GM18502 (cell line): ENCODE results near the gene FKBP10.
"Not testable (repeated sequence)": the region's sequence is repeated elsewhere in the genome, so short reads cannot be mapped to it uniquely, and the experiment has no call there.

Experiments
- ATAC-seq: cut with Tn5 transposase; IDR thresholded peaks from one replicate; pipeline ENCODE4 v1.9.1; 2021; ENCODE audit warnings: mild to moderate bottlenecking; ENCODE audit not compliant: unreplicated experiment, poor library complexity

Gene FKBP10

DNA sequence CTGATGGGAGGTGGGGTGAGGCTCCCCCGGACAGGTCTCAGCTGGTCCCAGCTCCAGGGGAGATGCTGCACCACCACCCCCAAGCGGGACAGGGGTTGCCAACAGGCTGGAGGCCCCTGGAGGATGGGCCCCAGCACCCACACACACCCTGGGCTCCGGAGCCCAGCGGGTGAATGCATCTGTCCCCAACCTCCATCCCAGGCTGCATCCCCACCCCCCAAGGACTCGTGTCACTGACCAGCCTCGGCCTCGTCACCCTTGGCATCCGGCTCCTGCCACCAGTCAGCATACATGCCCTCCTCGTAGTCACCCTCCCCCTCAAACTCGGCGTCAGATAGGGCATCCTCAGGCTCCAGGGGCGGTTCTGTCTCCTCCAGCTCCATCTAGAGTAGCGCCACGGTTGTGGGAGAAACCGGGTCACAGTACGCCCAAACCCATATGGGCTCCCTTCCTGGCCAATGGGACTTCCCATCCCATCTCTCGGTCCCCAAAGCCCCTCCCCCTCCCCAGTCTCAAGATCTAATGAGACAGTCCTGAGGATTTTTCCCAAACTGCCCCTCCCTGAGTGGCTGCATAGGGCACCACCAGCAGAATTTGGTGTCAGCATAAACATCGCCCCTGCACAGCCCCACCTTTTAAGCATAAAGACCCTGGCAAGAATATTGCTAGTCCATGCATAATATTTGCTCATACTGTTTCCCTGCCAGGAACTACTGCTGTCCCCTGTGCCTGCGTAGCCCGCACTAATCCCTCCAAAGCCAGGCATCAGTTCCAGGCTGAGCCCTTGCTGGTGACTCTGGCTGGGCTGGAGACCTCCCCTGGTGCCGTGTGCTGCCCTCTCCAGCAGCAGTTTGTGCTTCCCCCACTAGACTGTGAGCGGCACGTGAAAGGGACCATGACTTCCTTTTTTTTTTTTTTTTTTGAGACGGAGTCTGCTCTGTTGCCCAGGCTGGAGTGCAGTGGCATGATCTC lies 9.5 kb upstream of the FKBP10 start:
- ATAC-seq, result no peak

DNA sequence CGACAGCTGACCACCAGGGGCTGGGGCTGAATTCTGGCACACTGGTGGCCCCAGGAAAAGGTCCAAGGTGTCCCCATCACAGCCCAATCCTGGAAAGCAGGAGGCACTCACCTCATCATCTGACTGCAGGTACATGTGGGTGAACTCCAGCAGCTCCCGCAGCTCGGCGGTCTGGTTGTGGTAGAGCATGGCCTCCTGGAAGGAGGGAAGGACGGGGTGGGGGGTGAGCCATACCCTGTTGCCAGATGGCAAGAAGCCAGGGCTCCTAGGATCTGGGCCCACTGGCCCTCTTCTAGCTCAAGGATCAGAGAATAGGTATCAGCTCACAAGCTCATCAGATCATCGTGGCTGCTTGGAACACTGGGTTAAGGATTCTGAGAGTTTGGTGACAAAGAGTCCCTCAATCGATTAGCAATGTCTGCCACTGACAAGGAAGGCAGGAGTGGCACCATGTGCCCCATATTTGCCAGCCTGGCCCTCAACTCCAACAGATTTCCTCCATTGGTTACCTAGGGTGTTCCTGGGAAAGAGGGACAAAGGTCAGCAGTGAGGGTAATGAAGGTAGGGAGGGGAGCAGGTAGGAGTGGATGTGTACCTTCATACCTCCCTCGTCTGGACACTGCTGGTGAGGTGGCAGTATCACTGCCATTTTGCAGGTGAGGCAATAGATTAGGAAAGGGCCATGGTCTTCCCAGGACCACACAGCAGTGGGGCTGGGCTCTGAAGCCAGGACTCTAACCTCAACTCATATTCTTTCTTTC lies 5.9 kb upstream of the FKBP10 start:
- ATAC-seq, result no peak

DNA sequence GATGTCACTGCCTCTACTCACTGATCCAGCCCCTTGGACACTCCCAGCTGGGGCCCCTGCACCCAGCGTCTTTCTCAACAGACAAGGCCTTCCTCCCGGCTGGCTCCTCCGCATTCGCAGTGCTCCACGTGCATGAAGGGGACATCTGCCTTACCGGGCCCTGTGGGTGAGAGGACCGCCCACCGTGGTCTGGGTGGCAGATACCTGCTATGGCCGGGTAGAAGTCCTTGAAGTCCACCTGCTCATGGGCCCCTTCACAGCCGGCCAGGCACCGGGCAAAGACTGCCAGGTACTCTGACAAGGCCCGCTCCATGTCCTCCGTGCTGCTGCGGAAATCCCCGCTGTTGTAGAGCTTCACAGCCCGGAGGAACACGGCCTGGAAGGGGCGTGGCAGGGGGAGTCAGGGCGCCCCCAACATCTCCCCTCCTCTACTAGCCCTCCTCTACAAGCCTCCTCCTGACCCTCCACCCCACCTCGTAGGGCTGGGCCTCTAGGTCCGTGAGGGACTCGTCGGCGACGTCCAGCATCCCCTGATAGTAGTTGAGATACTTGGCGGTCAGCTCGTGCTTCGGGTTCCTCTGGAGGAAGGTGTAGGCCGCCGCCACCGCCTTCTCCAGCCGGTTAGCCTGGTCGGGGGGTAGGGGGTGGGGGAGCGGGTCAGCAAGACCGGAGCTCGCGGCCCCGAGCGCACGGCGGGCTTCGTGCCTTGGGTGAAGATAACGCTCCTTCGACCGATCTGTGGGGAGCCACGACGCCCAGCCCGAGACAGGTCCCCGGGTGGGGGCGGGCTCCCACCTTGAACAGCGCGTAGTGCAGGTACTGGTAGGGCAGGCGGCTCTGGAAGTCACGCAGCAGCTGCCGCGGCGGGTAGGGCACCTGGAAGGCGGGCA lies 1.9 kb upstream of the FKBP10 start:
- no peak for ATAC-seq

DNA sequence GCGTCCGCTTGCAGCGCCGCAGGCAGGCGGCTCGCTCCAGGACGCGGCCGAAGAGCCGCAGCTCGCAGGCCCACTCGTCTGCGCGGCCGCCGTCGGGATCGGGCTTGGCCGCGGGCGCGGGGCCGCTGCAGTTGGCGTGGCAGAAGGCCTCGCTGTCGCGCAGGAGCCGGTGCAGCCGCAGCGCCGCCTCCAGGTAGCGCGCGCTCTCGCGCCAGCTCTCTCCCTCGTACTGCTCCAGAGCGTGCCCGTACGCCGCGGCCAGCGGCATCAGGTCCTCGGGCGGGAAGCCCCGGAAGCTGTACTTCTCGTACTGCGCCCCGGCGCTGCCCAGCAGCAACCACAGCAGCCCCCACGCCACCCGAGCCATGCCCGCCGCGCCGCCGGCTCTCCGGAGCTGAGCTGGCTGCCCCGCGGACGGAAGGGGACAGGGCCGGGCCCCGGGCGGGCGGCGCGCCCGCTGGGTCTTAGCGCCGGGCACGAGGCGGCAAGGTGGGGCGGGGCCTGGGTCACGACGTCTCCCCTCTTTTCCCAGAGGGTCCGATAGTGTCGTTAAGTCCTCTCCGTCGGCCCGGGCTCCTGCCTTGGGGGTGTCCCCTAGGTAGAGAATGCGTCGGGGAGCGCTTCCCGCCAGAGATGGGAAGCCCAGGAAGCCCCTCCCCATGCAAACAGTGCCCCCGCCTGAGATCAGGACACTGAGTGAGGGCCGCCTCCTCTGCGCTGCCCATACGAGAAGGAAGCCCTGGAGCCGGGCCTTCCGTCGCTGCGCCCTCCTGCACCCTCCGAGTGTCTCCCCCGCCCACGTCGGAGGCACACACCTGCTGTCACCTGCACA lies 1.0 kb upstream of the FKBP10 start, which contains the start of gene P3H4:
TSS of gene P3H4 (minus strand) at position 401 of the 832 bp plus-strand sequence. CDS start at position 367, 34 bp downstream.
- ATAC-seq, result peak; percentile 60

DNA sequence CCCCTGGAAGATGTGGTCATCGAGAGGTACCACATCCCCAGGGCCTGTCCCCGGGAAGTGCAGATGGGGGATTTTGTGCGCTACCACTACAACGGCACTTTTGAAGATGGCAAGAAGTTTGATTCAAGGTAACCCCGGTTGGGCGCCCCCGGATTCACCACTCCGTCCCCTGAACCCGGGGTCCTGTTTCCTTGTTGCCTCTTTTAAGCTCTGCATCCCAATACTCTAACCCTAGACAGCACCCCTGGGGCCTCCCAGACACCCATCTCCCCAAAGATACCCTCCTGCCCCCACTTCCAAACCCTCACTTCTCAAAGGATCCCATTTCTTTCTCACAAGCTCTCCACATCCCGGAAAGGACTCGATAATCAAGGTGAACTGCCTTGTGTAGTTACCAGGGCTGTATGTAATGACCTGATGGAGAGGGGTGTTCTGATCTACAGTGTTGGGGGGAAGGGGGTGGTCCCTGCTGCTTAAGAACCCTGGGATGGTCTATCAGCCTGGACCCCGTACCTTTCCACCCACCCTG lies 412 bp downstream of the FKBP10 start:
- ATAC-seq, result no peak

DNA sequence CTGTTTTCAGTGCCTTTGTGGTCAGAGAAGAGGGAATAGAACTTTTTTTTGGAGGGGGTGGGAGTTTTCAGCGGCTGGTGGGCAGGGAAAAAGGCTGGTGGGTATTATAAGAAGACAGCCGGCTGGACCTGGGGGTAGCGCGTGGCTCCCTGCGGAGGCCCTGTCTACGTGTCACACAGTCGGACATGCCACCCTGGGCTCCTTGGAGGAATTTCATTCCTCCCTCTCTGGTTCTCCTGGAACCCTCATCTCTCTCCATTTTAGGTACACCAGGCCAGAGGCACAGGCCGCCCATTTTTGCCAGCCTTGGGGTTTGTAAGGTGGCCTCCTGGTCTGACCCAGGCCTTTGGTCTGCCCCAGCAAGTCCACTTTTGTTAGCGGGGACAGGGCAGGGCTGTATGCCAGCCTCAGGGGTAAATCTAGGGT lies 908 bp downstream of the FKBP10 start:
- no peak for ATAC-seq

DNA sequence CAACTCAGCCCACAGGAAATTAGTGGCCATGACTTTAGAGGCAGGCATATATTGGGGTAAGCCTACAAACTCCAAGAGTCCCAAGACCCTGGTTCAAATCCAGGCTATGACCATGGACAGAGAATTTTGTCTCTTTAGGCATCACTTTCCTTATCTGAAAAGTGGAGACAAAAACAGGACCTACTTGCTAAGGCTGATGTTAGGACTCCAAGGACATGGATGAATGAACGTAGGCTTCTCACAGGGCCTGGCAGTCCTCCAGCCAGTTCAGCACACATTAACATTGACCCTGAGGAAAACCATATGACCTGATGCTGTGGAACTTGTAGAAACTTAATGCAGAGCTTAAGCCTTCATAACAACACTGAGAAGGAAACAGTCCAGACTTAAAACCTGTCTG lies 1.4 kb downstream of the FKBP10 start:
- no peak for ATAC-seq

DNA sequence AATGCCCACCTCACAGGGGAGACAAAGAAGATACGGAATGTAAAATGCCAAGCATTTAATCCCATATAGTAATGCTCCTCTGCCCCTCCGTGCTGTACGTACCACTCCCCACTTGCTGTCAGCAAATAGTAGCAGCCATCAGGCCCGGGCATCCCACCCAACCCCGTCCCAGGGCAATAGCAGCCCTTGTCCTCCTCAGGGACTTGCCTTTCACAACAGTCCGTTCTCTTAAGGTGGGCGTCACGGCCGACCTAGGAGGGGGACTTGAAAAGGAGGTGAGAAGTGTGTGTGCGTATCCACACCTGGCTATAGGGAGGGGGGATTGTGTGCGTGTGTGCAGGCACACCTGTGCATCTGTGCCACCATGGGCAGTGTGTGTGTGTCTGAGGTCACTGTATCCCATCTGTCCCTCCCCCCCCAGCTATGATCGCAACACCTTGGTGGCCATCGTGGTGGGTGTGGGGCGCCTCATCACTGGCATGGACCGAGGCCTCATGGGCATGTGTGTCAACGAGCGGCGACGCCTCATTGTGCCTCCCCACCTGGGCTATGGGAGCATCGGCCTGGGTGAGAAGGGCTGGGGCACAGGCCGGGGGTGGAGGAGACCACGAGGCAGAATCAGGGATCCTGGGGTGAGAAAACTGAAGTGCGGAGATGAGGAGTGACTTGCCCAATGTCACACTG lies 4.0 kb downstream of the FKBP10 start:
- ATAC-seq, result no peak

DNA sequence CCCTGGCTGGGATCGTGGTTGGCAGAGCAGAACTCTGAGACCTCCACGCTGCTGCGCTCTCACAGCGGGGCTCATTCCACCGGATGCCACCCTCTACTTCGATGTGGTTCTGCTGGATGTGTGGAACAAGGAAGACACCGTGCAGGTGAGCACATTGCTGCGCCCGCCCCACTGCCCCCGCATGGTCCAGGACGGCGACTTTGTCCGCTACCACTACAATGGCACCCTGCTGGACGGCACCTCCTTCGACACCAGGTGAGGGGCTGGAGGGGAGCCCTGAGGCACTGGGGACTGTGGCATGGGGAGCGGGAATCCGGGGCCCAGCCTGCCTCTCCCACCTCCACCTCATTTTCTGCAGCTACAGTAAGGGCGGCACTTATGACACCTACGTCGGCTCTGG lies 5.2 kb downstream of the FKBP10 start:
- no peak for ATAC-seq

DNA sequence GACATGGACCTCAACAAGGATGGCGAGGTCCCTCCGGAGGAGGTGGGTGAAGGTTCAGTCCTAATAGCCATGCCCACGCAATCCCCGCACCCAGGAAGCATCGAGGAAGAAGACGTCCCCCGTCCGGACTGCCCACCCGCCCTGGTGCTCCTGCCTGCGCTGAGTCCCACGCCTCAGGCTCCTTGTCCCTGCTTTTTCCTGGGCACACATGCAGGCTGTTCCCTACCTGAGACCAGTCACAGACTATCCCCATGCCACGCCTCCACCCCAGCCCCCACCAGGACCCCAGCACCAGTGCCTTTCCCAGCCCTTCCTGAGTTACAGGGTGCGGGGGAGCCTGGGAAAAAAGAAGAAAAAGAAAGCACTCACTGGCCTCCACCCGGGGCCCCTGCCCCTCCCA lies 9.0 kb downstream of the FKBP10 start:
- no peak for ATAC-seq

DNA sequence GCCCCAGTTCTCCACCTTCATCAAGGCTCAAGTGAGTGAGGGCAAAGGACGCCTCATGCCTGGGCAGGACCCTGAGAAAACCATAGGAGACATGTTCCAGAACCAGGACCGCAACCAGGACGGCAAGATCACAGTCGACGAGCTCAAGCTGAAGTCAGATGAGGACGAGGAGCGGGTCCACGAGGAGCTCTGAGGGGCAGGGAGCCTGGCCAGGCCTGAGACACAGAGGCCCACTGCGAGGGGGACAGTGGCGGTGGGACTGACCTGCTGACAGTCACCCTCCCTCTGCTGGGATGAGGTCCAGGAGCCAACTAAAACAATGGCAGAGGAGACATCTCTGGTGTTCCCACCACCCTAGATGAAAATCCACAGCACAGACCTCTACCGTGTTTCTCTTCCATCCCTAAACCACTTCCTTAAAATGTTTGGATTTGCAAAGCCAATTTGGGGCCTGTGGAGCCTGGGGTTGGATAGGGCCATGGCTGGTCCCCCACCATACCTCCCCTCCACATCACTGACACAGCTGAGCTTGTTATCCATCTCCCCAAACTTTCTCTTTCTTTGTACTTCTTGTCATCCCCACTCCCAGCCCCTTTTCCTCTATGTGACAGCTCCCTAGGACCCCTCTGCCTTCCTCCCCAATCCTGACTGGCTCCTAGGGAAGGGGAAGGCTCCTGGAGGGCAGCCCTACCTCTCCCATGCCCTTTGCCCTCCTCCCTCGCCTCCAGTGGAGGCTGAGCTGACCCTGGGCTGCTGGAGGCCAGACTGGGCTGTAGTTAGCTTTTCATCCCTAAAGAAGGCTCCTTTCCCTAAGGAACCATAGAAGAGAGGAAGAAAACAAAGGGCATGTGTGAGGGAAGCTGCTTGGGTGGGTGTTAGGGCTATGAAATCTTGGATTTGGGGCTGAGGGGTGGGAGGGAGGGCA lies 9.7 kb downstream of the FKBP10 start:
- no peak for ATAC-seq

DNA sequence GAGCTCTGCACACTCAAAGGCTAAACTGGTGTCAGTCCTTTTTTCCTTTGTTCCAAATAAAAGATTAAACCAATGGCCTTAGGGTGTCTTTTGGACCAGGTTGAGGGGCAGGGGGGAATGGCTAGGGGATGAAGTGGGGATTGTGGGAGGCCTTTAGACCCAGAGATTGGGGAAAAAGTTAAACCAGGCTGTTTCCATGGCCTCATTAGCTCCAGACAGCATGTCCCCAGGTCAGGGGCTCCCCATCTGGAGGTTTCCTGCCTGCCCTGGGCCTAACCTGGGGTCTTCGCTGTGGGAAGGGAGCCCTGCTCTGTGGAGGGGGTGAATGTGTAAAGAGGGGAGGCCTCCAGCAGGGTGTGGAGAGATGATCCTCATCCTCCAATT lies 10.3 kb downstream of the FKBP10 start:
- no peak for ATAC-seq

DNA sequence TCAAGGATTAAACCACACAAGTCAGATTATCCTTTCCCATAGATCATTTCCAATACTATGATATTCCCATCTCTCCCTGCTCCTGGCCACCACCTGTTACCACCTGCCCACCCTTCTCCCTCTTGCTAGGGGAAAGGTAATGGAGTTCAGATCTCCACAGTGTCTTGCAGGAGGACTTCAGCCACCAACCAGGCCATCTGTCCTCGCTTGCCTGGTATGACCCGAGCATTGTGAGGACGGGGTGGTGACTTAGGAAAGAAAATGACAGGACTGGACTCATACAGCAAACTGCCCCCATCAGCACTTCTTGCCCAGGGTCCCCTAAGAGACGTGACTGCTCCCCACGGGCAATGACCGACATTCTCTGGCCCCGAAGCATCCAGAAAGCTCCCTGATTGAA lies 10.8 kb downstream of the FKBP10 start:
- ATAC-seq, result no peak

DNA sequence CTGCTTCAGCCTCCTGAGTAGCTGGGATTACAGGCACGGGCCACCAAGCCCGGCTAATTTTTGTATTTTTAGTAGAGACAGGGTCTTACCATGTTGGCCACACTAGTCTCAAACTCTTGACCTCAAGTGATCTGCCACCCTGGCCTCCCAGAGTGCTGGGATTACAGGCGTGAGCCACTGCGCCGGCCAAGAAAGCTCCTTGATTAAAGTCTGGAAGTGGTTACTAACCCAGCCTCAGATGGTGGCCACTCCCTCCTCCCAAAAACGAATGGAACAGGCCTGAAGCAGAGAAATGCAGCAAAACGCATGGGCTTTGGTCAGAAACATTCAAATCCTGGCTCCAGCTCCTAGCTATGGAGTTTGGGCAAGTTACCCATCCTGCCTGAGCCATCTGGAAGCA lies 11.3 kb downstream of the FKBP10 start:
- no peak for ATAC-seq

DNA sequence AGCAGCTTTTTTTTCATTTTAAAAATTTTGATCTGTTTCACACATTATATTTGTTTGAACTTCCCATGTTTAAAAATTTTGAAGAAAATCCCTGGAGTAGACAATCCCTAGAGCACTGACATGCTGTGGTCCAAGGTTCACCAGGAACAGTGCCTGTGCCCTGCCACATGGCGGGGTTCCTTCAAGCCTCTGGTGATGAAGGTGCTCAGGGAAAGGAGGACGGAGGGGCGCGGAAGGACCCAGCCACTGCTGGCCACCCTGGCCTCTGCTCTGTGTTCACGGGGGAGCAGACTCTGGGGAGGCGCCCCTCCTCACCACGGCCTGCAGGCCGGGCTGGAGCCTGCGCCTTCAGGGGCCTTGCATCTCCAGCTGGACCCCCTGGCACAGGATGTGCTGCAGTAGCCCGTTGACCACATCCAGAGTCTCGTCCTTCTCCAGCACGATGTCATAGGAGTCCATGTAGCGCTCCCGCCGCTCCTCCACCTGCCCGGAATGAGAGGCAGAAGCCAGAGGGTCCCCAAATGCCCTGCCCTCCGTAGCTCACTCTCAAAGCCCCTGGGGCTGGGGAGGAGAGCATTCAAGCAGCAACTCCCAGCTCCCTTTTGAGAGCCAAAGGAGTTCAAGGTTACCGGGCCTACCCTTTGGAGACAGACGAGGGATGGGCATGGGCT lies 12.5 kb downstream of the FKBP10 start:
- ATAC-seq, result no peak

DNA sequence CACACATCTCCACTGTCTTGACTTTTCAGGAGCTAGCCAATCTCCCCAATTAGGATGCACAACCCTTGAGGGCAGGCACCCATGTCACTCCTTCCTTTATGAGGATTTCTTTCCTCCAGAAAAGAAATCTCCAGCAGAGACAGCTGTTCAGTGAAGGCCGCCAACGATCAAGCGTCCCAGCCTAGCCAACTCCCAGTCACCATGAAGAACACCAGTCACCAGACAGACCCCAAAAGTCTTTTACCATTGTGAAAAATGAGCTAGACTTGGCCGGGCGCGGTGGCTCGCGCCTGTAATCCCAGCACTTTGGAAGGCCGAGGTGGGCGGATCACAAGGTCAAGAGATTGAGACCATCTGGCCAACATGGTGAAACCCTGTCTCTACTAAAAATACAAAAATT lies 17.2 kb downstream of the FKBP10 start:
- not testable (repeated sequence) for ATAC-seq

DNA sequence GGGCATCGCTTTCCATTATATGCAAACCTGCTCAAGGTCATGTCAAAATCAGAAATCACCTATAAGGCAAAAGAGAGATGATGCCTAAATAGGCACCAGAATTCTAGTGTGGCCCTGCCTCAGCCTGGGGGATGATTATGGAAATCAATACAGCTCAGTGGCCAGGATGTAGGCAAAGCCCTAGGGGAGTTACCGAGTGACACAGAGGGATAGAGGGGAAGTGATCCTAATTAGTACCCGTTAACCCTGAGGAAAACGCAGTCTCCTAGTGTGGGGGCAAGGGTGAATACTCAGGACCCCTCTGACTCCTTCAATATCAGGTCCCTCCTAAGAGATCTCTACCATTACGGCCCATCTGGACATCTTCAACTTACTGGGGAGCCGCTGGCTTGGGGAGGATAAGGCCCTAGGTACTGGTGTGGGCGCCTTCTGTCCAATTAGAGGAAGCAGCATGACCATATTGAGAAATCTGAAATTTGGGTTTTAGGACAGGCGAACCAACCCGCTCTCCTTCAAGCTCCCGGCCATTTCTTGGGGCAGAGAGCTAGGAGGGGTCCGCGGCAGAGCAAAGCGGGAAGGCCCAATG lies 22.5 kb downstream of the FKBP10 start:
- peak; percentile 25 for ATAC-seq
